GM12878 (cell line): ENCODE data around the gene ZSCAN9. TPM values are rescaled to one million over a fixed set of nuclear protein-coding genes. Genes with fewer than 3 reads are reported as not detected.

Experiments
- ATAC-seq: fragments of 200-7000 bp; cut with Tn5 transposase; 3 replicates; pipeline ENCODE4 v1.9.1; 2020; ENCODE audit warnings: mild to moderate bottlenecking, moderate library complexity
- BruUV-seq: library from RNA; stranded (reverse); fragments of 400-500 nt; replicated peaks from 2 replicates; lab custom pipeline; 2021; lab: Mats Ljungman, UMichigan
- CTCF ChIA-PET: fragments of 300-600 bp; sonication (Branson Sonifier 250); formaldehyde crosslinking; extraction: SDS; loops from one replicate; lab custom pipeline; 2021; ENCODE audit warnings: inconsistent platforms; lab: Yijun Ruan, JAX
- POLR2A ChIA-PET: fragments of 350-600 bp; formaldehyde crosslinking; extraction: SDS; loops from one replicate; lab custom pipeline; 2021; ENCODE audit warnings: inconsistent platforms; lab: Charles Lee
- RAD21 ChIA-PET: fragments of 300-600 bp; sonication (Branson Sonifier 250); formaldehyde crosslinking; loops from one replicate; lab custom pipeline; 2023; ENCODE audit warnings: antibody characterized with exemption; ENCODE audit not compliant: unreplicated experiment; lab: Charles Lee
- SMC1A ChIA-PET: fragments of 300-600 bp; sonication (Branson Sonifier 250); formaldehyde crosslinking; loops from one replicate; lab custom pipeline; 2023; ENCODE audit not compliant: unreplicated experiment, uncharacterized antibody; lab: Charles Lee
- DNase-seq: peaks from one replicate; pipeline ENCODE4 v3.0.0-alpha.2; 2011; ENCODE audit warnings: low read depth, low spot score
- FAIRE-seq: peaks from 3 replicates; lab custom pipeline; 2011; peaks lifted over from hg19 to GRCh38; lab: Jason Lieb, UNC
- H2AFZ ChIP-seq: 2 replicates; pipeline ENCODE4 v1.6.0; 2011; ENCODE audit warnings: low read depth, low read length, control low read depth; ENCODE audit not compliant: control insufficient read depth
- H3K27ac ChIP-seq: 2 replicates; pipeline ENCODE4 v1.5.1; 2011; ENCODE audit warnings: control low read depth; ENCODE audit not compliant: control insufficient read depth, insufficient read depth
- H3K27me3 ChIP-seq, 2 experiments: replicated peaks in 1 of 2; 2 replicates each; pipeline versions ENCODE4 v1.6.0 to v1.6.1; 2011; ENCODE audit warnings: low read length in 1 of 2; ENCODE audit not compliant: control insufficient read depth in 2 of 2, insufficient read depth in 2 of 2
- H3K36me3 ChIP-seq, 2 experiments: 2 replicates each; pipeline ENCODE4 v1.5.1; 2011; ENCODE audit warnings: low read length in 1 of 2; ENCODE audit not compliant: control insufficient read depth in 2 of 2, insufficient read depth in 2 of 2
- H3K4me1 ChIP-seq: 2 replicates; pipeline ENCODE4 v1.6.1; 2011; ENCODE audit warnings: mild to moderate bottlenecking, low read length, moderate library complexity, mixed read lengths; ENCODE audit not compliant: control insufficient read depth, insufficient read depth
- H3K4me2 ChIP-seq: 2 replicates; pipeline ENCODE4 v1.6.0; 2011; ENCODE audit warnings: control low read depth; ENCODE audit not compliant: control insufficient read depth, insufficient read depth
- H3K4me3 ChIP-seq: fragments of 200-600 bp; sonication (generic); 2 replicates; pipeline ENCODE4 v1.5.1; 2016
- H3K79me2 ChIP-seq: 2 replicates; pipeline ENCODE4 v1.6.0; 2011; ENCODE audit warnings: low read length; ENCODE audit not compliant: control insufficient read depth, insufficient read depth
- H3K9ac ChIP-seq: 2 replicates; pipeline ENCODE4 v1.8.0; 2011; ENCODE audit warnings: low read length, control low read depth, mixed read lengths; ENCODE audit not compliant: control insufficient read depth, insufficient read depth
- H3K9me3 ChIP-seq: replicated peaks from 3 replicates; pipeline ENCODE4 v1.5.1; 2011; ENCODE audit warnings: mild to moderate bottlenecking, low read length; ENCODE audit not compliant: control insufficient read depth, insufficient read depth
- H4K20me1 ChIP-seq: 2 replicates; pipeline ENCODE4 v1.6.0; 2011; ENCODE audit not compliant: control insufficient read depth, insufficient read depth
- BMI1 ChIP-seq: fragments of 450-650 bp; IDR thresholded peaks from 2 replicates; pipeline ENCODE4 v1.6.1; 2016; ENCODE audit warnings: mild to moderate bottlenecking, moderate library complexity, borderline replicate concordance
- E2F4 ChIP-seq: IDR thresholded peaks from 2 replicates; pipeline ENCODE4 v1.6.1; 2012; ENCODE audit warnings: low read depth, low read length, improper control_type of control experiment
- E2F8 ChIP-seq: fragments of 450-650 bp; IDR thresholded peaks from 2 replicates; pipeline ENCODE4 v1.6.1; 2018; ENCODE audit warnings: mild to moderate bottlenecking, low read depth, moderate library complexity; ENCODE audit not compliant: partially characterized antibody
- GATAD2B ChIP-seq: fragments of 450-650 bp; conservative IDR thresholded peaks from 2 replicates; pipeline ENCODE4 v1.6.1; 2017; ENCODE audit warnings: low read depth, mild to moderate bottlenecking, moderate library complexity
- IRF4 ChIP-seq: IDR thresholded peaks from 2 replicates; pipeline ENCODE4 v1.6.1; 2011; ENCODE audit warnings: low read depth, low read length
- KLF5 ChIP-seq: fragments of 450-650 bp; IDR thresholded peaks from 2 replicates; pipeline ENCODE4 v1.6.1; 2014; ENCODE audit warnings: mild to moderate bottlenecking; ENCODE audit not compliant: partially characterized antibody
- NFYA ChIP-seq: IDR thresholded peaks from 2 replicates; pipeline ENCODE4 v1.6.1; 2011; ENCODE audit warnings: low read depth, mild to moderate bottlenecking, low read length, improper control_type of control experiment, borderline replicate concordance
- NFYB ChIP-seq: IDR thresholded peaks from 2 replicates; pipeline ENCODE4 v1.6.1; 2011; ENCODE audit warnings: low read depth, mild to moderate bottlenecking, low read length, improper control_type of control experiment, moderate library complexity; ENCODE audit not compliant: insufficient read depth
- RB1 ChIP-seq: fragments of 450-650 bp; formaldehyde crosslinking; IDR thresholded peaks from 2 replicates; pipeline ENCODE4 v1.6.1; 2017; ENCODE audit warnings: mild to moderate bottlenecking, borderline replicate concordance
- RCOR1 ChIP-seq: conservative IDR thresholded peaks from 2 replicates; pipeline ENCODE4 v1.6.1; 2012; ENCODE audit warnings: low read depth, low read length, improper control_type of control experiment
- SUZ12 ChIP-seq: fragments of 200-600 bp; sonication (generic); IDR thresholded peaks from one replicate; pipeline ENCODE4 v1.6.1; 2018; ENCODE audit warnings: antibody characterized with exemption, mild to moderate bottlenecking; ENCODE audit not compliant: unreplicated experiment
- TCF3 ChIP-seq: IDR thresholded peaks from 2 replicates; pipeline ENCODE4 v1.6.1; 2012; ENCODE audit warnings: low read depth, mild to moderate bottlenecking, low read length, borderline replicate concordance; ENCODE audit not compliant: insufficient read depth
- ZNF592 ChIP-seq: fragments of 450-650 bp; IDR thresholded peaks from 2 replicates; pipeline ENCODE4 v1.6.1; 2017; ENCODE audit warnings: mild to moderate bottlenecking, moderate library complexity
- WGBS: methylation state at CpG from one replicate; pipeline ENCODE4 v1.1.6; 2016; ENCODE audit warnings: low lambda C conversion rate; ENCODE audit not compliant: insufficient replicate concordance, insufficient coverage; ENCODE audit errors: missing lambda C conversion rate; 5-methylcytosine and 5-hydroxymethylcytosine counted together
- in situ Hi-C: fragments of 300-500 bp; cut with MboI; formaldehyde crosslinking; loops from 9 replicates; pipeline ENCODE4 v1.14.3; 2018; ENCODE audit warnings: mixed read lengths
- intact Hi-C: fragments of 100-400 bp; cut with micrococcal nuclease; formaldehyde crosslinking; loops from one replicate; pipeline ENCODE4 v1.14.2; 2022; ENCODE audit not compliant: unreplicated experiment
- polyA plus RNA-seq, 11 experiments: library from polyadenylated mRNA; depleted of rRNA in 4 of 11; unstranded in 6 of 11; stranded (reverse) in 5 of 11; fragments of >200 nt; fragmentation: Nextera tagmentation in 4 of 11; fragmentation: Illumina TruSeq in 1 of 11; extraction: Ambion mirVana in 4 of 11; extraction: Trizol in 1 of 11; gene quantifications; 1 replicate in 1 of 11; 2 replicates in 10 of 11; pipeline versions ENCODE4 v1.2.1 to v1.2.3, GENCODE V29; 2011 to 2016; ENCODE audit warnings: inconsistent platforms in 2 of 11, missing spikeins in 2 of 11, low read depth in 1 of 11
- total RNA-seq, 4 experiments: library from RNA; depleted of rRNA in 3 of 4; stranded (reverse); fragments of >200 nt in 3 of 4; fragmentation: Illumina TruSeq in 1 of 4; extraction: Trizol in 1 of 4; gene quantifications; 2 replicates each; pipeline versions ENCODE4 v1.2.1 to v1.2.3, GENCODE V29; 2013 to 2021

The ZSCAN9 gene
- total and polyA plus RNA-seq, 10 of the 15 experiments (the other 5 are each of a cell fraction or from before 2014, with no cell fraction given), result 8.1 to 28.7 (median 17.4) TPM

GRCh38 chr6:28257042-28257441 is 32.0 kb downstream of the ZSCAN9 start (continued):
- TF ChIP-seq NFYB (no peak), SUZ12 (no peak), GATAD2B (no peak), E2F8 (no peak), RCOR1 (no peak), TCF3 (no peak)

GRCh38 chr6:28258877-28259777 is 34.1 kb downstream of the ZSCAN9 start, which contains the start of gene NKAPL:
Gene NKAPL, plus strand, starts transcription at chr6:28259297. Its CDS starts 75 bp downstream, at chr6:28259372.
- H3K36me3 ChIP-seq, result no peaks in the 10 kb centered on the region
- H3K4me3 ChIP-seq, result 0 out of 2 replicates have a peak within 1 kb of the TSS, but pooled peaks have one; percentile 33
- peak within 1 kb of the TSS; percentile 75 for H2AFZ ChIP-seq
- H3K4me2 ChIP-seq, result peak within 1 kb of the TSS; percentile 60
- no peak within 1 kb of the TSS for H3K9ac ChIP-seq
- DNase-seq (no peak), FAIRE-seq (no peak), ATAC-seq (no peak)
- BruUV-seq, result no TSS peak
- intact Hi-C loops, result no loop called here
- no peaks in the 10 kb centered on the region for H3K79me2 ChIP-seq
- H3K27me3 ChIP-seq, result no peaks in the 10 kb centered on the region
- WGBS, result 82% methylated on average over 53 of the region's 58 CpGs
- peaks cover 4% of the 10 kb centered on the region; the same call in 2 of the 3 replicates for H3K9me3 ChIP-seq
- ChIA-PET CTCF (interaction anchor here (0.6 kb wide), 1 partner anchor 13 kb away, joined by 3 read pairs; no protein-coding TSS in a partner anchor), POLR2A (interaction anchor here (0.6 kb wide), 1 partner anchor 342 kb away, joined by 3 read pairs; no protein-coding TSS in a partner anchor), SMC1A (no interaction called here), RAD21 (no interaction called here)
- no peaks in the 10 kb centered on the region for H4K20me1 ChIP-seq
- in situ Hi-C loops, result no loop called here
- no peaks in the 10 kb centered on the region for H3K4me1 ChIP-seq
- H3K27ac ChIP-seq, result peak within 1 kb of the TSS; percentile 25; the same call in 1 of the 2 replicates
- TF ChIP-seq KLF5 (no peak), RB1 (no peak), BMI1 (no peak), NFYA (no peak), IRF4 (no peak), E2F4 (no peak), ZNF592 (no peak)
